ENCODE results near the gene CHST11. TPM values are rescaled to one million over a fixed set of nuclear protein-coding genes. Genes with fewer than 3 reads are reported as not detected.

CHST11 gene
- total and polyA plus RNA-seq, 9 of the 15 experiments (the other 6 are each of a cell fraction or from before 2014, with no cell fraction given) = 2.3 to 38.7 (median 15.0) TPM

DNA sequence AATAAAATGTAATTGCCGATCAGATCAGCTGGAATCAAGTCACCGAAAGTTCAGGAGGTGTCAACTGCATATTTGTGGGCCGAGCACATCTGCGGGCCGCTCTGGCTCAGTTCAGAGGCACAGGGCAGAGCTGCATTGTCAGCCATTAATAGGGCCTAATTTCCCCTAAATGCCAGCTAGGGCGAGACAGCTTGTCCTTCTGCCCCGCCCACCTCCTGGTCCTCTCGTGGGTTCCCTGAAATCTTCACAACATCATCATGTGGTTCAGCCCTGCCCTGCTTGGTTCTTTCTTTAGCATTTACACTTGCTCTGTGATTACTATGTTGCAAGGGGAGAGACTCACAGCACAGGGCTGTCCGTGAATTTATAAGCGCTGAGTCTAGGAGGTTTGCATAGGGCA is 148.9 kb downstream of the CHST11 start:
- CTCF ChIA-PET (ENCODE audit: low intra/inter-chr PET ratio) = no interaction called here
- H3K4me3 ChIP-seq = no peak overlapping the region
- POLR2A ChIA-PET = no interaction called here
- H3K27me3 ChIP-seq (ENCODE audit: control insufficient read depth in 2 of 2, insufficient read depth in 2 of 2, low read length in 2 of 2) = no peaks in the 10 kb centered on the region
- no peaks in the 10 kb centered on the region for H3K9me3 ChIP-seq (replicated peaks; ENCODE audit: control insufficient read depth, insufficient read depth, low read depth, low read length)
- no peak for FAIRE-seq
- BruUV-seq (replicated peaks) = no TSS peak
- no peak overlapping the region for H3K4me2 ChIP-seq (ENCODE audit: insufficient read depth, low read length)
- in situ Hi-C loops (cut with MboI) (no loop called here), intact Hi-C loops (cut with micrococcal nuclease) (no loop called here)
- H3K36me3 ChIP-seq (ENCODE audit: control insufficient read depth, insufficient read depth, low read length) = peaks cover 20% of the 10 kb centered on the region; the same call in 2 of the 3 replicates
- no peak overlapping the region for H2AFZ ChIP-seq (ENCODE audit: low read depth, low read length)
- H3K4me1 ChIP-seq (replicated peaks in 1 of 2; ENCODE audit: control insufficient read depth in 2 of 2, insufficient read depth in 2 of 2, low read length in 2 of 2) = peaks cover 25 to 47% of the 10 kb centered on the region in 2 experiments
- TF ChIP-seq EHMT2 (IDR thresholded peaks at IDR 0.05) (no peak), KLF13 (tag; IDR thresholded peaks at IDR 0.05; ENCODE audit: borderline replicate concordance, low read depth) (no peak), ZNF232 (CRISPR knock-in tag; IDR thresholded peaks at IDR 0.05) (no peak), XRCC3 (IDR thresholded peaks at IDR 0.05) (no peak), DPF2 (IDR thresholded peaks at IDR 0.05) (no peak), NR3C1 (CRISPR knock-in tag; IDR thresholded peaks at IDR 0.05) (no peak), ZBTB17 (CRISPR knock-in tag; IDR thresholded peaks at IDR 0.05) (no peak), JUND (IDR thresholded peaks at IDR 0.05; ENCODE audit: borderline replicate concordance, low read depth, low read length) (no peak), JUND (tag; IDR thresholded peaks at IDR 0.05; ENCODE audit: borderline replicate concordance, low read depth, low read length) (no peak), NFE2L1 (tag; IDR thresholded peaks at IDR 0.05; ENCODE audit: borderline replicate concordance, low read depth) (no peak), ZNF707 (CRISPR knock-in tag; conservative IDR thresholded peaks at IDR 0.05) (no peak), ZNF354B (CRISPR knock-in tag; IDR thresholded peaks at IDR 0.05) (no peak), U2AF1 (optimal IDR thresholded peaks at IDR 0.05; ENCODE audit: low read depth, low read length) (no peak)
- TF ChIP-seq, protein P1, sequence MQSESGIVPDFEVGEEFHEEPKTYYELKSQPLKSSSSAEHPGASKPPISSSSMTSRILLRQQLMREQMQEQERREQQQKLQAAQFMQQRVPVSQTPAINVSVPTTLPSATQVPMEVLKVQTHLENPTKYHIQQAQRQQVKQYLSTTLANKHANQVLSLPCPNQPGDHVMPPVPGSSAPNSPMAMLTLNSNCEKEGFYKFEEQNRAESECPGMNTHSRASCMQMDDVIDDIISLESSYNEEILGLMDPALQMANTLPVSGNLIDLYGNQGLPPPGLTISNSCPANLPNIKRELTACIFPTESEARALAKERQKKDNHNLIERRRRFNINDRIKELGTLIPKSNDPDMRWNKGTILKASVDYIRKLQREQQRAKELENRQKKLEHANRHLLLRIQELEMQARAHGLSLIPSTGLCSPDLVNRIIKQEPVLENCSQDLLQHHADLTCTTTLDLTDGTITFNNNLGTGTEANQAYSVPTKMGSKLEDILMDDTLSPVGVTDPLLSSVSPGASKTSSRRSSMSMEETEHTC (IDR thresholded peaks at IDR 0.05) = no peak
- TF ChIP-seq, protein P2, sequence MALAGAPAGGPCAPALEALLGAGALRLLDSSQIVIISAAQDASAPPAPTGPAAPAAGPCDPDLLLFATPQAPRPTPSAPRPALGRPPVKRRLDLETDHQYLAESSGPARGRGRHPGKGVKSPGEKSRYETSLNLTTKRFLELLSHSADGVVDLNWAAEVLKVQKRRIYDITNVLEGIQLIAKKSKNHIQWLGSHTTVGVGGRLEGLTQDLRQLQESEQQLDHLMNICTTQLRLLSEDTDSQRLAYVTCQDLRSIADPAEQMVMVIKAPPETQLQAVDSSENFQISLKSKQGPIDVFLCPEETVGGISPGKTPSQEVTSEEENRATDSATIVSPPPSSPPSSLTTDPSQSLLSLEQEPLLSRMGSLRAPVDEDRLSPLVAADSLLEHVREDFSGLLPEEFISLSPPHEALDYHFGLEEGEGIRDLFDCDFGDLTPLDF (CRISPR knock-in tag; IDR thresholded peaks at IDR 0.05) = no peak
- peaks cover 6% of the 10 kb centered on the region for H3K9me1 ChIP-seq (ENCODE audit: control insufficient read depth, insufficient read depth, low read length)
- peaks cover 2% of the 10 kb centered on the region; the same call in 1 of the 2 replicates for H4K20me1 ChIP-seq (replicated peaks; ENCODE audit: control insufficient read depth, insufficient read depth, low read length)
- peak overlapping the region in 1 of 2 experiments; percentile 5; a peak in 1 of 4 replicates for H3K9ac ChIP-seq (ENCODE audit: insufficient read depth in 1 of 2, low read depth in 2 of 2, low read length in 2 of 2)
- DNase-seq (ENCODE audit: extremely low read depth in 1 of 4, low spot score in 3 of 4) = no peak
- peaks cover 75% of the 10 kb centered on the region for H3K79me2 ChIP-seq (ENCODE audit: control insufficient read depth, insufficient read depth, low read length)
- ATAC-seq = no peak
- H3K27ac ChIP-seq (ENCODE audit: extremely low read depth, low read depth, low read length) = no peak overlapping the region; the same call in 2 of the 3 replicates
- WGBS (ENCODE audit: insufficient coverage, low coverage, missing lambda C conversion rate) = 73% methylated on average over 10 of the region's 10 CpGs
